ENCODE results near the gene AGMO. TPM values are rescaled to one million over a fixed set of nuclear protein-coding genes. Genes with fewer than 3 reads are reported as not detected.

Gene AGMO
- total RNA-seq, 1 experiment from 2014 or later: 1.1 TPM

GRCh38 chr7:15580604-15581351 lies 19.0 kb upstream of the AGMO start:
- DNase-seq: no peak
- H3K36me3 ChIP-seq (replicated peaks; ENCODE audit: control insufficient read depth, insufficient read depth, low read length): no peaks in the 10 kb centered on the region
- H3K27me3 ChIP-seq (ENCODE audit: control insufficient read depth, insufficient read depth, low read length): no peaks in the 10 kb centered on the region
- H3K4me3 ChIP-seq (ENCODE audit: insufficient read depth, low read depth, low read length): no peak overlapping the region

GRCh38 chr7:15577600-15577999 lies 15.8 kb upstream of the AGMO start:
- DNase-seq: no peak
- no peak overlapping the region for H3K4me3 ChIP-seq (ENCODE audit: insufficient read depth, low read depth, low read length)
- no peaks in the 10 kb centered on the region for H3K36me3 ChIP-seq (replicated peaks; ENCODE audit: control insufficient read depth, insufficient read depth, low read length)
- H3K27me3 ChIP-seq (ENCODE audit: control insufficient read depth, insufficient read depth, low read length): no peaks in the 10 kb centered on the region

- no peak for DNase-seq
- H3K36me3 ChIP-seq (replicated peaks; ENCODE audit: control insufficient read depth, insufficient read depth, low read length): no peaks in the 10 kb centered on the region
Observed at GRCh38 chr7:15571301-15571878, 9.6 kb upstream of the AGMO start.

GRCh38 chr7:15567652-15568051 lies 5.8 kb upstream of the AGMO start:
- Histone ChIP-seq H3K36me3 (replicated peaks; ENCODE audit: control insufficient read depth, insufficient read depth, low read length) (no peaks in the 10 kb centered on the region), H3K27me3 (ENCODE audit: control insufficient read depth, insufficient read depth, low read length) (no peaks in the 10 kb centered on the region), H3K4me3 (ENCODE audit: insufficient read depth, low read depth, low read length) (no peak overlapping the region)
- no peak for DNase-seq

More at GRCh38 chr7:15571301-15571878, 9.6 kb upstream of the AGMO start:
- Histone ChIP-seq H3K4me3 (ENCODE audit: insufficient read depth, low read depth, low read length) (no peak overlapping the region), H3K27me3 (ENCODE audit: control insufficient read depth, insufficient read depth, low read length) (no peaks in the 10 kb centered on the region)

- no peak for DNase-seq
- Histone ChIP-seq H3K27me3 (ENCODE audit: control insufficient read depth, insufficient read depth, low read length) (no peaks in the 10 kb centered on the region), H3K36me3 (replicated peaks; ENCODE audit: control insufficient read depth, insufficient read depth, low read length) (no peaks in the 10 kb centered on the region), H3K4me3 (ENCODE audit: insufficient read depth, low read depth, low read length) (no peak overlapping the region)
Observed at GRCh38 chr7:15567036-15567435, 5.2 kb upstream of the AGMO start.

GRCh38 chr7:15566476-15566875 lies 4.7 kb upstream of the AGMO start:
- DNase-seq: no peak
- Histone ChIP-seq H3K27me3 (ENCODE audit: control insufficient read depth, insufficient read depth, low read length) (no peaks in the 10 kb centered on the region), H3K4me3 (ENCODE audit: insufficient read depth, low read depth, low read length) (no peak overlapping the region), H3K36me3 (replicated peaks; ENCODE audit: control insufficient read depth, insufficient read depth, low read length) (no peaks in the 10 kb centered on the region)

GRCh38 chr7:15560968-15561367 lies 847 bp downstream of the AGMO start:
- no peaks in the 10 kb centered on the region for H3K27me3 ChIP-seq (ENCODE audit: control insufficient read depth, insufficient read depth, low read length)
- H3K4me3 ChIP-seq (ENCODE audit: insufficient read depth, low read depth, low read length): no peak overlapping the region
- H3K36me3 ChIP-seq (replicated peaks; ENCODE audit: control insufficient read depth, insufficient read depth, low read length): no peaks in the 10 kb centered on the region
- no peak for DNase-seq

- Histone ChIP-seq H3K27me3 (ENCODE audit: control insufficient read depth, insufficient read depth, low read length) (no peaks in the 10 kb centered on the region), H3K4me3 (ENCODE audit: insufficient read depth, low read depth, low read length) (no peak overlapping the region), H3K36me3 (replicated peaks; ENCODE audit: control insufficient read depth, insufficient read depth, low read length) (no peaks in the 10 kb centered on the region)
- DNase-seq: no peak
Observed at GRCh38 chr7:15559416-15559928, 2.3 kb downstream of the AGMO start.

- Histone ChIP-seq H3K36me3 (replicated peaks; ENCODE audit: control insufficient read depth, insufficient read depth, low read length) (no peaks in the 10 kb centered on the region), H3K27me3 (ENCODE audit: control insufficient read depth, insufficient read depth, low read length) (no peaks in the 10 kb centered on the region), H3K4me3 (ENCODE audit: insufficient read depth, low read depth, low read length) (no peak overlapping the region)
- DNase-seq: no peak
Observed at GRCh38 chr7:15558756-15559155, 3.1 kb downstream of the AGMO start.

- Histone ChIP-seq H3K4me3 (ENCODE audit: insufficient read depth, low read depth, low read length) (no peak overlapping the region), H3K36me3 (replicated peaks; ENCODE audit: control insufficient read depth, insufficient read depth, low read length) (no peaks in the 10 kb centered on the region), H3K27me3 (ENCODE audit: control insufficient read depth, insufficient read depth, low read length) (no peaks in the 10 kb centered on the region)
- no peak for DNase-seq
Observed at GRCh38 chr7:15557686-15558085, 4.1 kb downstream of the AGMO start.

GRCh38 chr7:15557186-15557585 lies 4.6 kb downstream of the AGMO start:
- Histone ChIP-seq H3K36me3 (replicated peaks; ENCODE audit: control insufficient read depth, insufficient read depth, low read length) (no peaks in the 10 kb centered on the region), H3K27me3 (ENCODE audit: control insufficient read depth, insufficient read depth, low read length) (no peaks in the 10 kb centered on the region), H3K4me3 (ENCODE audit: insufficient read depth, low read depth, low read length) (no peak overlapping the region)
- DNase-seq: no peak

- no peaks in the 10 kb centered on the region for H3K27me3 ChIP-seq (ENCODE audit: control insufficient read depth, insufficient read depth, low read length)
- H3K4me3 ChIP-seq (ENCODE audit: insufficient read depth, low read depth, low read length): no peak overlapping the region
- DNase-seq: no peak
Observed at GRCh38 chr7:15556339-15557105, 5.3 kb downstream of the AGMO start.

GRCh38 chr7:15555381-15555859 lies 6.4 kb downstream of the AGMO start:
- no peak for DNase-seq
- Histone ChIP-seq H3K4me3 (ENCODE audit: insufficient read depth, low read depth, low read length) (no peak overlapping the region), H3K36me3 (replicated peaks; ENCODE audit: control insufficient read depth, insufficient read depth, low read length) (no peaks in the 10 kb centered on the region), H3K27me3 (ENCODE audit: control insufficient read depth, insufficient read depth, low read length) (no peaks in the 10 kb centered on the region)

More at GRCh38 chr7:15556339-15557105, 5.3 kb downstream of the AGMO start:
- H3K36me3 ChIP-seq (replicated peaks; ENCODE audit: control insufficient read depth, insufficient read depth, low read length): no peaks in the 10 kb centered on the region

- Histone ChIP-seq H3K27me3 (ENCODE audit: control insufficient read depth, insufficient read depth, low read length) (no peaks in the 10 kb centered on the region), H3K4me3 (ENCODE audit: insufficient read depth, low read depth, low read length) (no peak overlapping the region), H3K36me3 (replicated peaks; ENCODE audit: control insufficient read depth, insufficient read depth, low read length) (no peaks in the 10 kb centered on the region)
- no peak for DNase-seq
Observed at GRCh38 chr7:15554744-15555143, 7.1 kb downstream of the AGMO start.

GRCh38 chr7:15554081-15554480 lies 7.7 kb downstream of the AGMO start:
- Histone ChIP-seq H3K36me3 (replicated peaks; ENCODE audit: control insufficient read depth, insufficient read depth, low read length) (no peaks in the 10 kb centered on the region), H3K27me3 (ENCODE audit: control insufficient read depth, insufficient read depth, low read length) (no peaks in the 10 kb centered on the region), H3K4me3 (ENCODE audit: insufficient read depth, low read depth, low read length) (no peak overlapping the region)
- DNase-seq: no peak

Data from H7 (cell line).